SW480 (cell line): ENCODE data around the gene ENPEP.
"Not testable (repeated sequence)": the region's sequence is repeated elsewhere in the genome, so short reads cannot be mapped to it uniquely, and the experiment has no call there.

Experiments used
- DNase-seq: peaks from one replicate; pipeline ENCODE4 v3.0.0-alpha.2; 2016; ENCODE audit warnings: low spot score

The ENPEP gene

DNA sequence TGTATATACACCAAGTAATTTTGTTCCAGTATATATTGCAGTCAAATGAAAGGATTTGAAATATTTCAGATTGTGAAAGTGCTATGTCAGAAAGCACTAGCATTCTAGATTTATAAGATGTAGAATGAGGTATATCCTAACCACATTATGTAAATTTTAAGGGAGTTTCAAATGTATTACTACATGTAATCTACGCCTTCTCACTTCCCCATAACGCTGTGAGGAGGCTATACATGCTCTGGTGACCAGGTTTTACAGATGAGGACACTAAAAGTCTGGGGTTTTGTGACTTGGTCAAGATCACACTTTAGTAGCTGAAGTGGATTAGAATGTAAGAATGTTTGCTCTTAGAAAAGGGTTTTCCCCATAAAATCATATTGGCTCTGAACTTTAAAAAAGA is 8.1 kb downstream of the ENPEP start:
- no peak for DNase-seq

DNA sequence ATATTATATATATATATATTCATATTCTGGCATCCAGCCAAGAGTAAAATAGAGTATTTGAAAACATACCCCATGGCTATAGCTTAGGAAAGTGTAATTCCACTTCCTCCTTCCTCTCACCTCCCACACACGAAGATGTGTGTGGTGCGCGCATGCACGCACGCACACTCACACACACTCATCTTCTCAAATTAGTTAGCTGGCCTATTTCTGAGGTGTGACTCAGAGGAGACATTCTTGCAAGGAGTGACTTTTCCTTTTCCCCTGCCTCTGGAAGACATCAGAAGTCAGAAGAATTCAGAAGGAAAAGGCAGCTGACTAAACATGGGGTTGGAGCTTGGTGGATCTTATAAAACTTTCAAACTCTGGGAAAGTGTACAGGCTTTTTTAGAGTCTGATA is 8.8 kb downstream of the ENPEP start:
- DNase-seq, result no peak

DNA sequence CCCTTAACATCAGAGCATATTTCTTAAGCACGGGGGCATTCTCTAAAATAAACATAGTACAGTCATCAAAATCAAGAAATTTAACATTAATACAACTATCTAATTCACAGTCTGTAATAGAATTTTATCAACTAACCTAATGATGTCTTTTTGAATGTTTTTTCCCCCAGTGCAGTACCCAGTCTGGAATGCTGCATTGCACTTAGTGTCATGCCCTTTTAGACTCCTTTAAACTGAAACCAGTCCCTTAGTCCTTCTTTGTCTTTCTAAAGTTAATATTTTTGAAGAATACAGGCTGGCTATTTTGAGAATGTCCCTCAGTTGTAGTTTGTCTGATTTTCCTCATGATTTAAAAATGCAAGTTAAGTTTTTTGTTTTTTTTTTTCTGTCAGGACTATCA is 9.5 kb downstream of the ENPEP start:
- no peak for DNase-seq

DNA sequence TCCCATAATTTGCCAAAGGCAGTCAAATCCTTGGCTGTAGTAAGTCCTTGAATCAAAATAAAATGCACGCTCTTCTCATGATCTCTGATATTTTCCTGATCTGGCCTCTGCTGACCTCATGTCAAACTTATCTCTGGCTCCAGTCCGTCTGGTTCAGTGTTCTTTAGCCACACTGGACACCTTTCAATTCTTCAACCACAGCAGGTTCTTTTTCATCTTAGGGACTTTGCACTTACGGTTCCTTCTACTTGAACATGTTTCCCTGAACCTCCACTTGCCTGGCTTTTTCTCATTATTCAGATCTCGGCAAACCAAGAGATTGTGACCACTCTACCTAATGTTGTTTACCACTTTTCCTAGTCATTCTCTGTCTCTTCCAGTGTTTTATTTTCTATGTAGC is 10.3 kb downstream of the ENPEP start:
- DNase-seq, result no peak

DNA sequence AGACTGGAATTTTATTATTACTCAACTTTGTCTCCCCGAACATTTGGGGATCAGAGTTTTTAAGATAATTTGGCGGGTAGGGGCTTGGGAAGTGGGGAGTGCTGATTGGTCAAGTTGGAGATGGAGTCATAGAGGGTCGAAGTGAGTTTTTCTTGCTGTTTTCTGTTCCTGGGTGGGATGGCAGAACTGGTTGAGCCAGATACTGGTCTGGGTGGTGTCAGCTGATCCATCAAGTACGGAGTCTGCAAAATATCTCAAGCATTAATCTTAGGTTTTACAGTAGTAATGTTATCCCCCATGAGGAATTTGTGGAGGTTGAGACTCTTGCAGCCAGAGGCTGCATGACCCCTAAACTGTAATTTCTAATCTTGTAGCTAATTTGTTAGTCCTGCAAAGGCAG is 10.9 kb downstream of the ENPEP start:
- not testable (repeated sequence) for DNase-seq

DNA sequence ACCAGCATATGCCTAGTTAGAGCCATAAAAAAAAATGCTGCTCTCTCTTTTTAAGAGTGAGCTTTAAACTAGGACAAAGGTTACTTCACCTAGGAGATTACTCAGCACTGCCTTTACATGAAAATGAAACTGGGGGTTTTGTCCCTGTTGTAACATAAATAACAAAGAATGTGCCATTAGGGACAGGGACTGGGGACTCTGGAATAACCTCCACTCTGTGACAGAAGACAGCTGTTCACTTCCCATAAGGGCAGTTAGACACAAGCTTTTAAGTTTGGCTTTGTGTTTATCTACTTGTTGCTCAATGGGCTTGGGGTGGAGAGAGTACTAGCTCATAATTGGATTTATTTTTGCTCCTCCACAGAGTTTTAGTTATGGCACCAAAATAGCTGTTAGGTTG is 11.9 kb downstream of the ENPEP start:
- peak; percentile 5 for DNase-seq

DNA sequence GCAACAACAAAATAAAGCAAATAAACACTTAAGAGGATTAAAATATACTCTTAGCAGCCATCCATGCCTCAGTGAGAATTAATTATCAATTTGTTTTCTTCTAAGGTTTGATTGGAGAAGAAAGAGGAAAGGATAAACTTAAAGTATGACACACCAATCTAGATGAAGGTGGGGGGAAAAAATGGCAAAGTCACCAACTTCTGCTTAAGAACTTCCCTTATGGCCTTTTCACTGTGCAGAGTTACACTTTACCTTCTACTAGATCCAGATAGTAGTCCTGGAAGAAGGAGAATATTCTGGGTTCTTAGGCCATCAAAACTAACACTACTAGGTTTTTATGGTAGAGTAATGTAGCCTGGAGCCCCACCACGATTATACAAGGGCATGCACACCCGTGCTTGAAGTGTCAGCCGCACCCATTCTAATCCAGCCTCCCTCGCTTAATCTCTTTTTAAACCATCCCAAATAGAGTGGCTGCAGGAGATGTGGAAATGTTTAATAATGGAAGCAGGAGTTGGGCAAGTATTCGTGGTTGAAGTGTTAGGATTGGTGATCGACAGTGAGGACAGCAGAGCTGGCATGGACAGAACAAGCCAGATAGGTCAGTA is 14.1 kb downstream of the ENPEP start:
- DNase-seq, result no peak

DNA sequence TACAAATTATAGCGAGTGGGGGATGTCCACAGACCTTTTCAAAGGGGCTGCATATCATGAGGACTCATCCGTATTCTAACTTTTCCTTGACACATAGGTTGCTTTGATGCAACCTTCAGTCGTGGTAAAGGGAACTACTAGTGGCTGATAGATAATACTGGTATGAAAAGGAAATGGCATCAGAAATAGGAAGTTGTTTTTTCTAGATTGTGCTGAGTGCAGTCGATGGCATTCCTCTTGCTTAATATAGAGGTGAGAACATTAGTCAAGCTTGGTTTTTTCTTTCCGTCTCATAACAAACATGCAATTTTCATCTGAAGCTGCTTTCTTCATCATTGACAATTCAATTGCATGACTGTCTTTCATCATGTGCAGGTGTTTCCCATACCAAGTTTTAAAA is 16.6 kb downstream of the ENPEP start:
- no peak for DNase-seq

DNA sequence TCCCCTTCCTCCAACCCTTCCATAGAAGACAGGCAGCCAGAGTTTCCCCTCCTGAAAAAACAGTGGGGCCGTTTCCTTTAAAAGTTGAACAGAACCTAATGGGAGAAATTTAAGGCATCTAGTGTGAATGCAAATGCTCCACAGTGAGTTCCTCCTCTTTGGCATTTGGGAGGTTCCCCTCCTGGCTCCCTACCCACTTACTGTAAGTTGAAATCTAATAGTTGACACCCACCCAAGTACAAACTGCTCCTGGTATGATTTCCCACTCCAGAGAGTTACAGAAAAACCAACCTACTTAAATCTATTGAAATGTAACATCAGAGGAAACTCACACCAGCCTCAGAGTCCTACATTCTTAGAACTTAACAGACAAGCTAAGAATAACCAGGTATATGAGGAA is 17.6 kb downstream of the ENPEP start:
- DNase-seq, result no peak

DNA sequence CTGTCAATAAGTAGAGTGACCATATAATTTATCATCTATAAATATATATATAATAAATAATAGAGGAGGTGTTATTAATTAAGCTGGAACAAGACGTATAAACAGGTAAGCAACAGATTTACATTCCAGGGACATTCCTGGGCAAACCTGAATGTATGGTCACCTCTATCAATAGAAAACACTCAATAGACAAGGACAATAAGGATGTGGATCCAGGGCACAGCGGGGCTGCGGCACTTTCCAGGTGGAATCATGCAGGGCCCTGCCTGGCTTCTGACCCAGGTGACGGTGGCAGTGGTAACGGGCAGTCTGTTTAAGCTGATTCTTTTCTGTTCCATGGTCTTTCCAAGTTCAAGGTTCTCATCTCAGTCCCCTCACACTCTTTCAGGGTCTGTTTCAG is 22.5 kb downstream of the ENPEP start:
- no peak for DNase-seq

DNA sequence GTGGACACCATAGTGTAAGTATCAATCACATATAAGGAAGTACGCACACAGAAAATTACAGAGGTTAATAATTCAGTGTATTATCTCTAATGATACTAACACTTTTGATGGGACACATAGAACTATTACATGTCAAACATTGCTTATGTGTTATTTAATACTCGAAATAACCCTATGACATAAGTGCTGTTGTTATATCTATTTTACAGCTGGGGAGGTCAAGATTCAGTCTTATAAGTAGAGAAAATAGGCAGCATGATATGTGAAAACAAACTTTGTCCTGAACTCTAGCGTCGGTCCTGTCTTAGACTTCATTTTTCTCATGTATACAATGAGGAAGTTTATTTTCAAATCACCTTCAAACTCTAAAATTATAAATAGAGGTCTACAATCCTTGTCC is 23.2 kb downstream of the ENPEP start:
- DNase-seq, result no peak

DNA sequence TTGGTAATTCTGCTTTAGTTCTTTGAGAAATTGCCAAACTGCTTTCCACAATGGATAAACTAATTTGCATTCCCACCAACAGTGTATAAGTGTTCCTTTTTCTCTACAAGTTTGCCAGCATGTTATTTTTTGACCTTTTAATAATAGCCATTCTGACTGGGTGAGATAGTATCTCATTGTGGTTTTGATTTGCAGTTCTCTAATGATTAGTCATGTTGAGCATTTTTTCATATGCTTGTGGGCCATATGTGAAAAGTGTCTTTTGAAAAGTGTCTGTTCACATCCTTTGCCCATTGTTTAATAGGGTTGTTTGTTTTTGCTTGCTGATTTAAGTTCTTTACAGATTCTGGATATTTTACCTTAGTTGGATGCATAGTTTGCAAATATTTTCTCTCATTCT is 25.9 kb downstream of the ENPEP start:
- no peak for DNase-seq

DNA sequence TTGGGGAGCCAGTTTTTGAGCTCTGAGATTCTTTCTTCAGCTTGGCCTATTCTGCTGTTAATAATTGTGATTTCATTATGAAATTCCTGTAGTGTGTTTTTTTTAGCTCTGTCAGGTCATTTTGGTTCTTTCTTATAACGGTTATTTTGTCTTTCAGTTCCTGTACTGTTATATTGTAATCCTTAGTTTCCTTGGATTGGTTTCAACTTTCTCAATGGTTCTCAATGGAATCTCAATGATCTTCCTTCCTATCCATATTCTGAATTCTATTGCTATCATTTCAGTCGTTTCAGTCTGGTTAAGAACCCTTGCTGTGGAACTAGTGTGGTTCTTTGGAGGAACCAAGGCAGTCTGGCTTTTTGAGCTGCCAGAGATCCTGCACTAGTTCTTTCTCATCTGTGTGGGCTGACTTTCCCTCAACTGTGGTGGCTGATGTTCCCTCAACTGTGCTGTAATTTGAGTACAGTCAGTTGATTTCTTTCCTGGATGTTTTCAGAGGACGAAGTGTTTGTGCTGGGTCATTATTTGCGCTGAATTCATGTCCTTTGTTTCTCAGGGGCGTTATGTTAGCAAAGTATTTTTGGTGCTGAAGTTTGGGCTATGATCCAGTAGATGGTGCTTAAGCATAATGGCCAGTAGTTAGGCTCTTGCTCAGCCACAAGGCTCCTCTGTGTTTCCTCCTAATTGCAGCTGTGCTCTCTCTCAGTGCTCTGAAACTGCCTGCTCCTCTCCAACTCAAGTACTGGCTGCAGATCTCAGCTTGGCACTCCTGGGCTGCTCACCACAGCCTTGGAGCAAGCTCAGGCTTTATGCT is 27.5 kb downstream of the ENPEP start:
- DNase-seq, result no peak

DNA sequence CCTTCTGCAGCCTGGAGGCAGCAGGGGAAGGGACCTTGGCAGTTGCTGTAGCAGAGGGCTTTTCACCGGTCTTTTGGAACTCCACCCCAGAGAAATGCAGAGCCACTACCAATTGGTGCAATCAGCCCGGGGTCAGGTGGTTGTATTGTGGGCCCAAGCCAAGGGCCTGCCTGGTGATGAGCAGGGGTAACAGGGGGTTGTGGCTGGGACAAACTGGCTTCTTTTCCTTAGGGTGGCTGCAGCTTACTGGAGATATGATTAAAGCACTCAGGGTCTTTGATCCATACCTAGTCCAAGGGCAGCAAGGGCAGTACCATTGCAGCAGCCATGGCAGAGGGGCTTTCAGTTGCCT is 28.1 kb downstream of the ENPEP start:
- no peak for DNase-seq

DNA sequence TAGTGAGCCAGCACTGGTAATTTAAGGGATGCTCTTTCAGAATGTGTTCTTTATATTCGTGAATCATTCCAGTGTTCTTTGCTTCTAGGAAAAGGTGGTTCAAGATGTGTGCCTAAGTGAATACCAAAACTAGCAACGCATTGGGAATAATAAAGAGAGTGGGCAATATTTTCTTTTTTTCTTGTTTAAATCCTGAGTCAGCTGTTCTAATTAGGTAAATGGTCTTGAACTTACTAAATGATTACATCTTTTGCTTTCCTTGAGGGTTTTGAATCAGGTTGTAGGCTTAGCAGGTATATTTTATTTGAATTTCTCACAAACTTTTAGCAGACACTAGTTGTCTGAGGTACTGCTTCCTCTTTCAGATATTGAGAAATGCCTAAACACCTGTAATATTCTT is 29.5 kb downstream of the ENPEP start:
- no peak for DNase-seq

DNA sequence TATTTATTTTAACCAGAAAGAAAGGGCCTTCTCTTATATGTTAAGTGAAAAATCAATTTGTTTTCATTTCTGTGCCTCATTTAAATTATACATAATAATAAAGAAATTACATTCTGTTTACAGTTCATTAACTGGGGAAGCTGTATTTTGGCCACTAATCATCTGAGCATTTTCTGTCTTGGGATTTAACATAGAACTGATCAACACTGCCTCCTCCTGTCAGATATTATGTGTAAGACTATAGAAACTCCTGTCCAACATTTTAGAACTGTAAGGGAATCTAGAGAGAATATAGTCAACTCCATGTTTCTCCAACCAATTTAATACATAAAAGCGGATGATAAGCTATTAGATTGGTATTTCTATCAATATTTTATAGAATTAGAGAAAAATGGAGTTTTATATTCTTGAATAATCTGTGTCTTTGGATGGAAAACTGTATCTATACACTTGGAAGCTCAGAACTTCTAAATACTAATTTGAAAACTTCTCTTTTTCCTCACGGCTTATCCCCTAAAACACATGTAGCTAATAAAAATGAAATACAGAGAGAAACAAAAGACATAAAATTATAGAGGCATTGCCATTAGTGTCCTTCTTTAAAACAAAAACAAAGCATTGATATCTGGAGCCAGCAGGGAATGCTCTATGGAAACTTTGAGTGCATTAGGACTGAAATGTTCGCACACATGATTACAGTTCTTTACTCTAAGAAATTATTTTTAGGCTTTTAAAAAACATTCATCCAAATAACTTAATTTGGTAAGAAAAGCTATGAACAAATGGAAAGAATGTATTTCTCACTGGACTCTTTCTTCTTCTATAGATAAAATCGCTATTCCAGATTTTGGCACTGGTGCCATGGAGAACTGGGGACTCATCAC is 33.1 kb downstream of the ENPEP start:
- DNase-seq, result peak; percentile 13

DNA sequence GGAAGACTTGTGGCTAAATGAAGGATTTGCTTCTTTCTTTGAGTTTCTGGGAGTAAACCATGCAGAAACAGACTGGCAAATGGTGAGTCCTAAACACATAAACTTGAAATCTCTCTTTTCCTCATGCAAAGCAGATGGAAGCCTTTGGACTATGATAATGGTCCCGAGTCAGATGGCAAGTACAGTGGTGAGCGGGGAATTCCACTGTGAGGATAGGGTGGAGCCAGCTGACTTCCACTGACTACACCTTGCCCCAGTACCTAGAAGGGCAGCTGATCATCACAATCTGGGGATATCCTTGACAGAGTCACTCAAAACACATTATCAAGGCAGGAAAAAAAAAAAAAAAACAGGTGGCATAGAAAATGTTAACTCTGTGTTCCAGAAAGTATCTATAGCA is 34.3 kb downstream of the ENPEP start:
- no peak for DNase-seq

DNA sequence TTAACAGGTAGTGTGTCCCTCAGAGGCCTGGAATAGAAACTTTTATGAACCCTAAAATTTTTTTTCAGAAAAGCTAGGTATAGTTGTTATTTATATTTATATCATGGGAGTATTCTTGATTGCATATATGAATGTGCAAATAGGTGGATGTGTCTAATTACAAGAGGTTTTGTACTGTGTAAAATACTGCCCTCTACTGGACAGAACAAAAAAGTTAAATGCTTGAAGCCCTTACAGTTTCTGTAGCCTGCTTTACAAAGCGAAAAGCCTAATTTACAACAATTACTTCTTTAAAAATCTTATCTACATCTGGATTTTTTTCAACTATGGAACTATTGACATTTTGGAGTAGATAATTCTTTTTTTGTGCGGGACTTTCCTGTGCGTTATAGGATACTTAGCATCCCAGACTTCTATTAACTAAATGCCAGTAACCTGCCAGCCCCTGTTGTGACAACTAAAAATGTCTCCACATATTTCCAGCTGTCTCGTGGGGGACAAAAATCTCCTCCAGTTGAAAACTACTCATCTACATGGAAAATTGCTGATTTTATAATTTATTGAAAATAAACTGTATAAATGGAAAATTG is 35.1 kb downstream of the ENPEP start:
- DNase-seq, result peak; percentile 50

DNA sequence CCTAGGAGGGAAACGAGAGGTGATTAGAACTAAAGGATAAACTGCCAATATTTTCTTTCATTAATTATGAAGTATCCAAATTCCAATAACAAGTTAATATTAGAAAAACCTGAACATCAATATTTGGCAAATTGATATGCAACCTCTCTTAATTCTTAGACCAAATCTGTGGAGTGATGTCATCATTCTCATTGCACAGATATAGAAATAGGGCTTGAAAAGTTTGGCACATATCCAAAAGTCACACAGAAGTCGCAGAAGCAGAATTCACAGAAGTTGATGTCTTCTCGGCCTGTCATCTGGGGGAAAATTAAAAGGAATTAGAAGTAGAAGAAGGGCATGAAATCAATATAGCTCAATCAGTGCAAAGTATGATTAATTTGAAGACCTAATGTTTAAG is 36.9 kb downstream of the ENPEP start:
- no peak for DNase-seq

DNA sequence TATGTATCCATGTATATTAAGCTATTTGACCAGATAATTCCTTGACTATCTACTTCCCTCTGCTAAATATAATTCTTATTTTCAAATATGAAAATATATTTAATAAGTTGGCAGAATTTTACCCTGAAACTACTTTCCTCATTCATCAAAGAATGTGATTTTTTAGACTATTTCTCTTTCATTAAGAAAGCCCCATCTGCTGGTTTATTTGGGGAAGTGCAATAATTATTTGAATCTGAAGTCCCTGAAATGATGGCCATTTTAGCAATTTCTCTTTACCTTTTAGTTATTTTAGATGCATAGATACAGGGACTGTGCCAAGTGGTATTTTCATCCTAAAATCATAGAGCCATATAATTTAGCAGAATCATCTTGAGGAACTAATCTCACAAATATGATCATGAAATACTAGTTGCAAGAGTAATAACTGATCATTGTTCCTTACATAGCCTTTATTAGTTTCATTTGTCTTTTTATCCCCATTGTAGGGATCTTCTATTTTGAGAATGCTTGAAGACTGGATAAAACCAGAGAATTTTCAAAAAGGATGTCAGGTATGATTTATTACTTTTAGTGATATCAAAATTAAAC is 39.0 kb downstream of the ENPEP start:
- peak; percentile 29 for DNase-seq

DNA sequence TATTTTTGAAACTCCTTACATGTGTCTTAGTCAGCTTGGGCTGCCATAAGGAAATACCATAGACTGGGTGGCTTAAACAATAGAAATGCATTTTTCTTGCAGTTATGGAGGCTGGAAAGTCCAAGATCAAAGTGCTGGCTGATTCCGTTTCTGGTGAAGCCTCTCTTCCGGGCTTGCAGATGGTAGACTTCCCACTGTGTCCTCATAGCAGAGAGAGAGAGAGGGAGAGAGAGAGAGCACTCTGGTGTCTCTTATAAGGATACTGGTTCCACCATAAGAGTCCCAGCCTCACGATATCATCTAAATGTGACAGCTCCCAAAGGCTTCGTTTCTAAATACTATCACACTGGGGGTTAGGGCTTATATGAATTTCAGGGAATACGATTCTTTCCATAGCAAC is 39.7 kb downstream of the ENPEP start:
- peak; percentile 4 for DNase-seq
